ENCODE measurements around the gene LARGE1.
"Not testable (repeated sequence)": the region's sequence is repeated elsewhere in the genome, so short reads cannot be mapped to it uniquely, and the experiment has no call there.

LARGE1 gene

GRCh38 chr22:33578752-33579151 is 341.5 kb downstream of the LARGE1 start:
- DNase-seq, result no peak

GRCh38 chr22:33577862-33578411 is 342.3 kb downstream of the LARGE1 start:
- no peak for DNase-seq

GRCh38 chr22:33576205-33576604 is 344.1 kb downstream of the LARGE1 start:
- DNase-seq, result no peak

- DNase-seq, result no peak
Measured at GRCh38 chr22:33575771-33576170, 344.5 kb downstream of the LARGE1 start.

- DNase-seq, result no peak
Measured at GRCh38 chr22:33575041-33575440, 345.2 kb downstream of the LARGE1 start.

GRCh38 chr22:33573479-33573878 is 346.8 kb downstream of the LARGE1 start:
- DNase-seq, result no peak

- no peak for DNase-seq
Measured at GRCh38 chr22:33572086-33572485, 348.2 kb downstream of the LARGE1 start.

GRCh38 chr22:33570110-33570509 is 350.2 kb downstream of the LARGE1 start:
- no peak for DNase-seq

- DNase-seq, result no peak
Measured at GRCh38 chr22:33569559-33569958, 350.7 kb downstream of the LARGE1 start.

- no peak for DNase-seq
Measured at GRCh38 chr22:33569018-33569417, 351.3 kb downstream of the LARGE1 start.

- not testable (repeated sequence) for DNase-seq
Measured at GRCh38 chr22:33566495-33566894, 353.8 kb downstream of the LARGE1 start.

- DNase-seq, result no peak
Measured at GRCh38 chr22:33565580-33565995, 354.7 kb downstream of the LARGE1 start.

- DNase-seq, result no peak
Measured at GRCh38 chr22:33564683-33565082, 355.6 kb downstream of the LARGE1 start.

- DNase-seq, result no peak
Measured at GRCh38 chr22:33563220-33563964, 356.9 kb downstream of the LARGE1 start.

- DNase-seq, result no peak
Measured at GRCh38 chr22:33562501-33562900, 357.8 kb downstream of the LARGE1 start.

- no peak for DNase-seq
Measured at GRCh38 chr22:33561149-33561807, 359.0 kb downstream of the LARGE1 start.

- no peak for DNase-seq
Measured at GRCh38 chr22:33557836-33558235, 362.4 kb downstream of the LARGE1 start.

GRCh38 chr22:33555814-33556522 is 364.3 kb downstream of the LARGE1 start:
- DNase-seq, result no peak

- DNase-seq, result no peak
Measured at GRCh38 chr22:33553493-33553892, 366.8 kb downstream of the LARGE1 start.

- no peak for DNase-seq
Measured at GRCh38 chr22:33544707-33545106, 375.6 kb downstream of the LARGE1 start.

- DNase-seq, result no peak
Measured at GRCh38 chr22:33542722-33543121, 377.6 kb downstream of the LARGE1 start.

GRCh38 chr22:33542153-33542552 is 378.1 kb downstream of the LARGE1 start:
- DNase-seq, result no peak

GRCh38 chr22:33539902-33540751 is 380.1 kb downstream of the LARGE1 start:
- DNase-seq, result no peak

Measured in DMS 273 treated with DMSO at 0.1 percent for 48 hours (cell line).